HG03066 (cell line): Measurements from ENCODE around the gene SOX9.

Source experiments
- ATAC-seq: cut with Tn5 transposase; IDR thresholded peaks from one replicate; pipeline ENCODE4 v1.9.1; 2021; ENCODE audit warnings: low read depth; ENCODE audit not compliant: unreplicated experiment

Gene SOX9

GRCh38 chr17:72152387-72152929 is 31.6 kb downstream of the SOX9 start:
- ATAC-seq, result no peak

- no peak for ATAC-seq
Measured at GRCh38 chr17:72158895-72159885, 38.4 kb downstream of the SOX9 start.

- no peak for ATAC-seq
Measured at GRCh38 chr17:72162569-72162968, 41.7 kb downstream of the SOX9 start.

- ATAC-seq, result no peak
Measured at GRCh38 chr17:72163474-72163873, 42.7 kb downstream of the SOX9 start.

- ATAC-seq, result no peak
Measured at GRCh38 chr17:72164158-72164739, 43.4 kb downstream of the SOX9 start.

- ATAC-seq, result no peak
Measured at GRCh38 chr17:72165192-72165866, 44.5 kb downstream of the SOX9 start.

- no peak for ATAC-seq
Measured at GRCh38 chr17:72165867-72166439, 45.1 kb downstream of the SOX9 start.

- ATAC-seq, result no peak
Measured at GRCh38 chr17:72167593-72167992, 46.8 kb downstream of the SOX9 start.

GRCh38 chr17:72169823-72170222 is 49.0 kb downstream of the SOX9 start:
- ATAC-seq, result no peak

- no peak for ATAC-seq
Measured at GRCh38 chr17:72171703-72172667, 51.2 kb downstream of the SOX9 start.

GRCh38 chr17:72173499-72174116 is 52.8 kb downstream of the SOX9 start:
- ATAC-seq, result no peak

- no peak for ATAC-seq
Measured at GRCh38 chr17:72175263-72175662, 54.4 kb downstream of the SOX9 start.
